Cerebellar cortex (tissue), 1 donor: ENCODE data around the gene CDK13.
"Not testable (repeated sequence)": the region's sequence is repeated elsewhere in the genome, so short reads cannot be mapped to it uniquely, and the experiment has no call there.

ENCODE experiments used
- DNase-seq: peaks from one replicate; pipeline ENCODE4 v3.0.0-alpha.2; 2015; ENCODE audit warnings: low spot score

The CDK13 gene

DNA sequence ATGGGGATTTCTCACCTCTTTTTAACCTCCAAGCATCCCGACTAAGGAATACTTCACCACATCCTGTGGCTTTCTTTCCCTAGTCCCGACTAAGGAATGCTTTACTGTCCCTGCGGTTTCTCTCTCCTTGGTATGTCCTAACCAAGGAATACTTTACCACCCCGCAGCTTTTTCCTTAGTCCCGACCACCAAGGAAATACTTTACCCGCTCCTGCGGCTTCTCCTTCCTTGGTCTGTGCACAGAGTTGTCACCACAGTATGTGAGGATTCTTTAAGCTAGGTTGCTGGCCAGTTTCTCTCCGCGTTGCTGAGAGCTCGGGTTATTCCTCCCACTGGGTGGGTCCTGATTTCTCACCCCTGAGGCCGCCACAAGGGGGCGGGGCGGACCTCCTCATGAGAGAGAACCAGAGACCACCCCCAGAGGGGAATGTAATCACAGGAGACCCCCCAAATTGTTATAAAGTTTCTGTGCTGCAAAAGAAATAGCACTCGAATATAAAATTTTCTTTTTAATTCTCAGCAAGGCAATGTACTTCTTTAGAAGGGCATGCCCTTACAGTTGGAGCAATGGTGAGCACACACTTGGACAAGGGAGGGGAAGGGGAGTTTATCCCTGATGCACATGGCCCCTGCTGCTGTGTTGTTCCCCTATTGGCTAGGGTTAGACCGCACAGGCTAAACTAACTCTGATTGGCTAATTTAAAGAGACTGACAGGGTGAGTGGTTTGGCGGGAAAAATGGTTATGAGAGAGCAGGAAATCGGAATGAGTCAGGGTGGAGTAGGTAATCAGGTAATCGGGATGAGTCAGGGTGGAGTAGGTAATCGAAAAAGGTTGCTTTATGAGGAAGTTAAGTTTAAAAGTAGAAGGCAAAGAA, 197.6 kb downstream of the CDK13 start:
- DNase-seq: no peak

DNA sequence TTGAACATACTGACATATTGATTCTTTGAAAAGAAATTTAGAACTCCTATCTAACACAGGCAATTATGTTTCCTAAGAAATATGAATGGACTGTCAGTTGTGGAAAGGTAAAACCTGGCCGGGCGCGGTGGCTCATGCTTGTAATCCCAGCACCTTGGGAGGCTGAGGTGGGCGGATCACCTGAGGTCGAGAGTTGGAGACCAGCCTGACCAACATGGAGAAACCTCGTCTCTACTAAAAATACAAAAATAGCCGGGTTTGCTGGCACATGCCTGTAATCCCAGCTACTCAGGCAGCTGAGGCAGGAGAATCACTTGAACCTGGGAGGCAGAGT, 198.2 kb downstream of the CDK13 start:
- DNase-seq: not testable (repeated sequence)

DNA sequence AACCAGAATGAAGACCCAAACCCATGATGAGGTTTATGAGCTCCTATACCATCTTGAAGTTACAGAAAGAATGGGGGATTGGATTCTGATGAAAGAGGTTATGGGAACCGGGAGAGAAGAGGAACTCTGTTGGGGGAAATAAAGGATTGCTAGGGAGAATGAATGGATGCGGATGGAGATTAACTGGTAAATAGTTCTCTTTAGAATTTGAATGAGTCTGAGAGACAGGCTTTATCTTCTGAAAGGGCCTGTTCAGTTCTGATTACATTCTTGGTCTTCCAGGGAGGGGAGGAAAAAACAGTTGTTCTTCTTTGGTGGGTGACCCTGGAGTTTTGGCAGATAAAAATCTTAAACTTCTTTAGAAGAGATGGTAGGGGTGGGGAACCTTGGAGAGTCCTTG, 198.6 kb downstream of the CDK13 start:
- no peak for DNase-seq
